GM18526 (cell line): ENCODE data around the gene DENND4A.

ENCODE experiments used
- POLR2A ChIP-seq: IDR thresholded peaks from 3 replicates; pipeline ENCODE4 v1.6.1; 2011; ENCODE audit not compliant: insufficient read length; ENCODE audit errors: extremely low read depth

Gene DENND4A

DNA sequence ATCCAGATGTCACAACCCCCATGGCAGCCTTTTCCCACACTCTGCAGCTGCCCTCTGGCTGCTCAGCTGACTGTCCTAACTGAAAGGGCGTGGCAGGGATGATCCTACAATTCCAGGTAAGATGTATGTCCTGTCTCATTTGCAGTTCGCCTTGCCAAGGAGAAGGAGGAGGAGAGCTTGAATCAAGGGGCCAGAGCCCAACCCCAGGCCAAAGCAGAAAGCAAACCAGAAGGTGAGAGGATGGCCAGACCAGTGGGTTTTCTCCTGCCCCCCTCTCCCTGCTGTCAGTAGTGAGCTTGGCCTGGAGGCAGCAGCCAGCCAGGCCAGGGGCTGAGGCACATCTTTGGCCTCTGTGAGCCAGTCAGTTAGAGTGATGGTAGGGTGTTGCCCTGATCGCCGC is 147.8 kb downstream of the DENND4A start:
- no peak for TF ChIP-seq POLR2A

DNA sequence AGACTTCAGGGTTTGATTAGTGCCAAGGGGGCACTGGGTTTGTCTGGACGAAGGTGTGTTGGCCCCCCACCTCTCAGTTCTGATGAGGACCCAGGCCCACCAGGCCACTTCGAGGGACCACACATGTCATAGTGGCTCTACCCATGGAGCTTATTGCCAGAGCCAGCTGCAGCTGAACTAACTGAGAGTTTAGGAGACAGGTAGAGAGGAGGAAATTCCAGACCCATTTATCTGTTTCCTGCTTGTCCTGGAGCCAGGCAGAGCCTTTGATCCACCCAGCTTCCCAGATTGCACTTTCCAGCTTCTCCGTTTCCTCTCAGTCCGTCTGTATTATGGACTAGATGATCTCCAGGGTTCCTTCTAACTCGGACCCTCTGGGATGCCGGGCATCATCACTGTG is 149.5 kb downstream of the DENND4A start:
- no peak for TF ChIP-seq POLR2A

DNA sequence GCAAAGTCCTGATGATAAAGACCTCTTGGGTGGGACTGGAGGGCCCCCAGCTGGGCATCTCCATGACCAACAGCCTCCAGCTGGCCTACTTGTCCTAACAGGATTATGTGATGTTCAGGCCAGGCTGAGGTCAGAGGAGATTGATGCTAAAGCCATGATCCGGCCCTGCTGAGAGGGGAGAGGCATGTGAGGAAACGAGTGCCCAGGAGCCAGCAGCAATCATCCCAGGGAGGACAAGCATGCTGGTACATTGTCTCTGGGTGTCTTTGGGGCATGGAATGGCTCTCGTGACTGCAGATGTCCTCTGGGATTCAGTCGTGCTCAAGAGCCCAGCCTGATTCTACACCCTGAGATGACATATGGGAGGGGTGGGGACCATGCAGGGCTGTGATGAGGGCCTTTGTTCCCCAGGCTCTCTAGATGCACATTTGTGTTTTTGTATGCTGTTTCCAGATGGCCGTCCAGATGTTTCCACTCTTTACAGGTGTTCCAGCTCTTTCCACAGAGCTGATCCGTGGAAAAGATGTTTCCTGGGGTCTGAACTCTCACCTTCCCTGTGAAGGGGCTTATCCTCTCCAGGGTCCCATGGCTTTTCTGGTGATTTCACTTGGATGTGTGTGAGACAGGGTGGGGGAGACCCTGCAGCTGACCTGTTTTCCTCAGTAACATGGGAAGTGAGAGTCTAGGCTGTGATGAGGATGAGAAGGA is 150.2 kb downstream of the DENND4A start:
- no peak for TF ChIP-seq POLR2A

DNA sequence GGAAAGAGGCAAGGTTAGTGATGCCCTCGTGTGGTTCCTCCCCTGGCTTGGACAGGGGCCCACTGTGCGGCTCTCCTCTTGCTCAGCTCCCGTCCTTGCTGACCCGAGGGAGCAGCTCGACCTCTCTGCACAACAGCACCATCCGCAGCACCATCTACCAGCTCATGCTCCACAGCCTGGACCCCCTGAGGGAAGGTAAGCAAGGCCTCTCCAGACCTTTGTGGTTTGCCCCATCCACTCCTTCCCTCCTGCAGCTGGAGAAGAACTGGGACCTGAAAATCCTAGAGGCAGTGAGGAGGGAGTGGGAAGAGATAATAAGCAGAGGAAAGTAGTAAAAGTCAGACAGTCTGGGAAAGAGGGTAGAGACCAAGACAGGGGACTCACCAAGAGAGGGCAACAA is 152.6 kb downstream of the DENND4A start:
- no peak for TF ChIP-seq POLR2A

DNA sequence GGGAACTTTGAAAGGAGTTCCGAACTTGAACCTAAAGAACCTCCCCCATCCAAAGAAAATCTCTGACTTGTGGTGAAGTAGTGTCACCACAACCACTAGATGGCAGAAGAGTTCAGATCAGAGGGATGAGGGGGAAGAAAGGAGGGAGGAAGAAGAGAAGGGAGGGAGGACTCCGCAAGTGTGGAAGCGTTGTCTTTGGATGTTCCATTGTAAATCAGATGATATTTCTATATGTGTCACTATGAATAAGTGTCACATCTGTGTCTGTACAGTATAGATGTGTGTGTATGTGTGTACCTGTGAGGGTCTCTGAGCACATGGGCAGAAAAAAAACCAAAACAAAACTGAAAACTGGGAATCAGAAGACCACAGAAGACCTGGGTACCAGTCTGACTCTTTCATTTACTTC is 153.4 kb downstream of the DENND4A start:
- TF ChIP-seq POLR2A: no peak

DNA sequence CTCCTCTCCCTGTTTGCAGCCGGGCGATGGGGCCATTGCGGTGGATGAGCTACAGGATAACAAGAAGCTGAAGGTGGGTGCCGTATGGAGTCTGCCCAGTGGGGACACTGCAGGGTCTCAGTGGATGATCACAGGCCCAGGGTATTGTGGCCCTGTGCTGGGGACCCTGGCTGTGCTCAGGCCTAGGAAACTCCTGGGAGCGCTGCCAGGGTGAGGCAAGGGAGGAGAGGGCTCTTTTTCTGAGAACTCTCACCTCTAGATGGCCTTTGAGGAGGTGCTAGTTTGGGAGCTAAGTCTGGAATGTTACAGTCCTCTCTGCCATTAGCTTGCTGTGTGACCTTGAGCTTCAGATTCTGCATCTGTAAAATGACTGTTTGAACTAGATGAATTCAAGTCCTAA is 154.0 kb downstream of the DENND4A start:
- no peak for TF ChIP-seq POLR2A

DNA sequence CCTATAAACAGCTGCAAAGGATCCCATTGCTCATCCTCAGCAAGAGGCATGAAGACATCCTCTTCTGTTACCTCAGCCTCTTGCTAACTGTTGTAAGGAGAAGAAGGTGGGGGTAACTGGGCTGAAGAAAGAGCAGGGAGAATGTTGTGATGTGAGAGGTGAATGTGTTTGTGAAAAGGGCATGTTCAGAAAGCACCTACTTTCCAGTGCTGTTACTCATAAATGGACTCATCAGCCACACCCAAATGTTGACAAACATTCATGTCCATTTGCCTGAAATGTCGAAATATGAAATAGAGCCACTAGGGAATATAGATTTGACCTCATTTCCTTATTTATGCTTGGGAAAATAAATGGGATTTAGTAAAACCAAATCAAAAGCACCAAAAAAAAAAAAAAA is 157.7 kb downstream of the DENND4A start:
- TF ChIP-seq POLR2A: no peak

DNA sequence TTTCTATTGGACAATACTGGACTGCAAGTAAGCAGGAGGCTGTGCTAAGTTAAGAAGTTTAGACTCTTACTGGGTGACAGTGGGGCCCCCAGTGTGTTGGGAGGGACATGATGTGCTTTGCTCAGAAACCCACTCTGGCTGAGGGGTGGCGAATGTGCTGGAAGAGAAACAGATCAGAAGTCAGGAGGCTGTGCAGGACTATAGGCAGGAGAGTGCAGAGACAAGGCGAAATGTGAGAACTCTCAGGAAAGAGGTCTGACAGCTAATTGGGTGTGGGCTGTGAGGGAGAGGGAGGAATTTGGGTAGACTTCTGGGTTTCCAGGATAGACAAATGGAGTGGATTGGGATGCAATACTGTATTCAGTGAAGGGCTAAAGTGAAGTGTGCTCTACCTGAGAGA is 158.3 kb downstream of the DENND4A start:
- TF ChIP-seq POLR2A: no peak

DNA sequence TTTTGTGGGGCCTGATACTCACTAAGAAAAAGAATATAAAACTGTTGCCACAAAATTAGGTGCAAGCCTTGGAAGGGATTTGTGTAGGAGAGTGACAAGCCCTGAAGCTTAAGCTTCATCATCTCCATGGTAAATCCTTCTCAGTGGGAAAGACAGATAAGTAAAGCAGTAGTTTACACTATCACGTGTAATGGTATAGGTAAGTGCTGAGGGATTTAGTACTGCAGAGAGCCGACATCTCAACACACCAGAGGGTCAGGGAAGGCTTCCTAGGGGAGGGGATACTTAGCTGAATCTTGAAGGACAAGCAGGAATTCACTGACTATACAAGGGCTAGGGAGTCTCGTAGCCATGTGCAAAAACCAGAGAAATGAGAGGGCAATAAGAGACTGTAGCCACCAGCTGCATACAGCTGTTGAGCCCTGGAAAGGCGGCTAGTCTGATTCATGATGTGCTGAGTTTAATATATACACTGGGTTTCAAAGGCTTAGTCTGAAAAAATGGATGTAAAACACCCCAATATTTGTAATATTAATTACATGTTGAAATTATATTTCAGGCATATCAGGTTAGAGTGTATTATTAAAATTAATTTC is 159.2 kb downstream of the DENND4A start:
- TF ChIP-seq POLR2A: no peak

DNA sequence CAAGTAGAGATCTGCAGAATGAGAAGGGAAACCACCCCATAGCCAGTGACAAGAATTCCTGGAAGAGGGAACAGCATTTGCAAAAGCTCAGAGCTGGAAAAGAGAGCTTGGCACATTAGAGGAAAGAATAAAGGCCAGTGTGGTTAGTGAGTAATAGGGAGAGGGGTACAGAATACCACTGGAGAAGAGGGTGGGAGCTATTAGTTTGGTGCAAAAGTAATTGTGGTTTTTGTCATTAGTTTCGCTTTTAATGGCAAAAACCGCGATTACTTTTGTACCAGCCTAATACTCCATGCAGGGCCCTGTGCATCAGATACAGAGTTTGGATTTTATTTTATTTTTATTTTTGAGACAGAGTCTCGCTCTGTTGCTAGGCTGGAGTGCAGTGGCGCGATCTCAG is 160.6 kb downstream of the DENND4A start:
- TF ChIP-seq POLR2A: no peak

DNA sequence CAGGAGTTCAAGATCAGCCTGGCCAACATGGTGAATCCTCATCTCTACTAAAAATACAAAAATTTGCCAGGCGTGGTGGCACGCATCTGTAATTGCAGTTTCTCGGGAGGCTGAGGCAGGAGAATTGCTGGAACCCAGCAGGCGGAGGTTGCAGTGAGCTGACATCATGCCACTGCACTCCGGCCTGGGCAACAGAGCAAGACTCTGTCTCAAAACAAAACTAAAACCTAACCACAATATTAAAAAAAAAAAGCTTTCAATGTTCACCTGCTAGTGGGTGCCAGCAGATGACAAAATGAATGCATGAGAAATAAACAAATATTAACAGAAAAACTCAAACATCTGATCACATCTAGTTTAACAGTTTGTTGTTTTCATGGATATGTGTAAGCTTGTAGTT is 161.3 kb downstream of the DENND4A start:
- no peak for TF ChIP-seq POLR2A

DNA sequence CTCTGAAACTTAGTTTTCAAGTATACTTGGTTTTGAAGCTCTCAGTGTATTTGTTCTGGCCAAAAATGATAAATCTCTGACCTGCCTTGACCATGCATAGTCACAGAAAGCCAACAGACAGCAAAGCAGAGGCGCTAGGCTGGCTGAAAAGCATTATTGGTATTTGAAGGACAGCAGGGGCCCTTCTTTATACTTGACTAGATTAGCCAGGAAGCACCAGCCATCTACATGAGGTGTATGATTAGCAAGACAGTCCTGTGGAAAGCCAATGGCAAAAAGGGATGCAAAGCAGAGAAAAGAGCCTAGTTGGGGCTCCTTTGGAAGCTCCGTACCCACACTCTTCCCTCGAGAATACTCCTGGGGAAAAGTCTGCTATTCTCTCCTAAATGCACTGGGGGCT is 162.5 kb downstream of the DENND4A start:
- TF ChIP-seq POLR2A: no peak

DNA sequence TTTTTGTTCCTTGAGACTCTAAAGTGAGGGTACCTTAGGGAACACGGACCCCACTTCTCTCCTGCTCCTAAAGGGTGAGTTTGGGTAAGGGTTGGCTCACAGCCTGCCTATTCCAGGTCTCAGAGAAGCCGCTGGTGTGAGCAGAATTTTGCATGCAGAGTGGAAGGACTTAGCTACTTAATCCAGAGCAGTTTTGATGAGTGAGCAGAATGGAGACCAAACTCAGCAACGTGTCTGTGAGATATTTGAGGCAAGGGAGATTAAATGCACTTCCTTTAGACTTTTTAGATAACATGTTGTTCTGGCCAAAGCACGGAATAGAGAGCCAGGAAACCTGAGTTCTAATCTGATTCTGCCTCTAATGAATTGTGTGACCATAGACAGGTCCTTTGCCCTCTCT is 165.2 kb downstream of the DENND4A start:
- no peak for TF ChIP-seq POLR2A

DNA sequence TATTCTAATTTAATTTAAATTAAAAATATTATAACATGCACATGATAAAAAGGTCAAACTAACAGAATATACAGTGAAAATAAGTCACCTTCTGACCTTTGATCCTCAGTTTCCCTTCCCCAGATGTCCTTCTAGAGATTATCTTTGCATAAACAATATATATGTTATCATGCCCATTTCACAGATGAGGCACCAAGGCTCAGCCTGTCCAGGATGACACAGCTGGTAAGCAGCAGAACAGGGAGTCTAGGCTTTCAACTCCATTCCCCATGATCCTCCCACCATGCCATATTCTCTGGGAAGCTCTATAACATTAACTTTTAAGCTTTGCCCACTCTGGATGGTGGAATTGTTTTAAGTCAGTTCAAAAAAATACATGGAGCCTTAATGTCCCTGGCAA is 169.0 kb downstream of the DENND4A start:
- TF ChIP-seq POLR2A: no peak

DNA sequence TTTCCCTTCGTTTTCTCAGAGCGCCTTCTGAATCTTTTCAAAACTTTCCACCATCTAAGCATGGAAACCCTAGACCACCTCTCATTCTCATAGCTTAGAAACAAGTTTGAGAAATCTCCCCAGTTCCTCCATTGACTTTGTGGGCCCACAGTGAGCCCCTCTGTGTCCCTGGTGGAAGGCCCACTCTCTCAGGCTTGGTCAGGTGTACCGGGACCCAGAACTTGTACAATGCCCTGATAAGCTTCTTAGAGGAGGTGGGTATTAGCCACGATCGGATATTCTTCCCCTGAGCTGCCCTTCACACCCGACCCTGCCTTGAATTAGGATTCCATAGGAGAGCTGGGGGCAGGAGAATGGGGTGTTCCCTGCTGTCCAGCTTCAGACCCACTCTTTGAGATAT is 170.5 kb downstream of the DENND4A start, which contains the start of gene SLC24A1:
TSS of gene SLC24A1 (plus strand) at position 301 of the 400 bp plus-strand sequence. CDS start 2,143 bp downstream, outside the sequence.
- TF ChIP-seq POLR2A: no peak

DNA sequence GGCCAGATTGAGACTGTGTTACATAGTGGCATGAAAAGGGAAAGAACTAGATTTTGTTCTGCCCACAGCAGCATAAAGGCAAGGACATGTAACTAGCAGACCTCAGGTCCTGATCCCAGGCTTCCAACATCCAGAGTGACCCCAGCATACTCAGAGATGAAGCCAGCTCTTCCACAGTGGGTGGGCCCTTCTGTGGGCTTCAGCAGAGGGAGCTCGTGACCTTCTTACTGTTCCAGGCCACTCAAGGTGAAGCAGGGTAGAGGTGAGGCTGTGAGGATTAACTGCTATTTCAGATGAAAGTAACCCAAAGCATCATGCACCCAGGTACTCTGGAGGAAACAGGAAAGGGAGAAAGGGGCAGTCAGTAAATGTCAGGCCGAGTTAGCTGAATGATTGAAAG is 171.3 kb downstream of the DENND4A start:
- TF ChIP-seq POLR2A: no peak
